HG02798 (cell line): ENCODE measurements around the gene GCN1.
"Not testable (repeated sequence)": the region's sequence is repeated elsewhere in the genome, so short reads cannot be mapped to it uniquely, and the experiment has no call there.

Experiments
- ATAC-seq: cut with Tn5 transposase; IDR thresholded peaks from one replicate; pipeline ENCODE4 v1.9.1; 2021; ENCODE audit warnings: mild to moderate bottlenecking; ENCODE audit not compliant: unreplicated experiment, poor library complexity

GCN1 gene

DNA sequence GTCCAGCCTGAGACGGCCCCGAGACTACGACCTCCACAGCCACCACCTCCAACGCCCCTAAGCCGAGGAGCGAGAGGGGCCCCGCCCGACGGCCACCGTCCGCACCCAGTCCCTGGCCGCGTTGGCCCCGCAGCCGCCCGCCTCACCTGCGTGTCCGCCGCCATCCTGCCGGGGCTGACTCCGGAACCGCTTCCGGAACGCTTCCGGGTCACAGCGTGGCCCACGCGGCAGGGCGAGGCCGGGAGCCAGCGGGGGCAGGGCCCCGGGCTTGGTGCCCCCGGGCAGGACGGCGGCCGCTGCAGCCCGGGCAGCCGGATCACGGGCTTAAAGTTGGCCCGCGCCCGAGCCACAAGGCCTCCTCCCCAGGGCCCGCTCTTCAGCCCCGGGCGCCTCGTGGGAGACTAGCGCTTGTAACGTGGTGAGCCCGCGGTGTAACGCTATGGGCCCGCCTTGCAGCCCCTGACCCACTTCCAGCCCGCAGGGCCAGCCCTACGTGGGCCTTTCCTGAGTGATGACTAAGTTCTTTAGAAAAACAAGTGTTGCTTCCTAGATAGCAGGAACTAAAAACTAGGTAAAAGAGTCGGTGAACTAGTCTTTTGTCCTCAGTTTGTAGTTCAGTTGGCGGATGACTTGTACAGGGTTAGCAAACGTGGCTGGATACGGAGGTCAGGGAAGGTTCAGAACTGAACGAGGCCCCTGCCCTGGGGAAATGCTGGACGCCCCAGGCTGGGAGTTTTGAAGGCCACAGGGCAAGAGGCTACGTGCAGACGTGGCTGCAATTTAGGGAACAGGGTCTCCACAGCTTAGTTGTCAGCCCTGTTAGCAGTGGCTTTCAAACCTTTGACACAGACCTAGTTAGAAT lies at the start of gene GCN1:
Gene GCN1, minus strand, starts transcription at position 182 of the 862 bp plus-strand sequence. Its CDS starts 18 bp downstream, at position 164.
- peak; percentile 85 for ATAC-seq

- no peak for ATAC-seq
Observed at GRCh38 chr12:120242971-120243699, 48.6 kb upstream of the GCN1 start.

GRCh38 chr12:120242275-120242799 lies 47.8 kb upstream of the GCN1 start:
- no peak for ATAC-seq

- ATAC-seq, result no peak
Observed at GRCh38 chr12:120241561-120242274, 47.2 kb upstream of the GCN1 start.

GRCh38 chr12:120240495-120240833 lies 45.9 kb upstream of the GCN1 start:
- ATAC-seq, result no peak

DNA sequence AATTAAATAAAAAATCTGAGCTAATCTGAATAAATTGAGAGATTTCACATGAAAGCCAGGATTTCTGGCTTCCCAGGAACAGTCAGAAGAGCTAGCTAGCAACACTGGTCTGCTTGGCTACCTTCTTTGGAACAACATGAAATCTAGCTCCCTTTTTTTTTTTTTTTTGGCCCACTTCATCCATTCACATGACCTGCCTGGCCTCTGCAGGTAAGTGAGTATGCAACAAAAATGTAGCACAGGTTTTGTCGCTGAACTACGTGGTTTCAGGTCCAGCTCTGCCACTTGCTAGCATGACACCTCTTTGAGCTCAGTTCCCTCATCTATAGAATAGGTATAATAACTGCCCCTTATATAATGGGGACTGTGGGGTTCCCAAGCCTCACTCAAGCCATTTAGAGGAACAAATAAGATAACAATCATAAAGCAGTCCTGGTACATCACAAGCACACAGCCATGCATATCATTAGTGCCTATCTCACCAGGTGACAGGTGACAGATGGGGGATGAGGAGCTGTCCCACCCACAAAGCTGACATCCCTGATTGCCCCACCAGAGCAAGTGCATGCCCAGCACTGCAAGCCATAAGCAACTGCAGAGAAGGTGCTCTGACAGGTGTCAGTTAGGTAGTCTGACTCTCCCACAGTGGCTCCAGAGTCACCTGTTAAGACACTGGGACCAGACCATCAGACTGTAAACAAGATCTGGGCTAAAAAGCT lies 45.4 kb upstream of the GCN1 start:
- ATAC-seq, result no peak

GRCh38 chr12:120238839-120239445 lies 44.4 kb upstream of the GCN1 start:
- no peak for ATAC-seq

GRCh38 chr12:120238217-120238616 lies 43.7 kb upstream of the GCN1 start:
- ATAC-seq, result no peak

DNA sequence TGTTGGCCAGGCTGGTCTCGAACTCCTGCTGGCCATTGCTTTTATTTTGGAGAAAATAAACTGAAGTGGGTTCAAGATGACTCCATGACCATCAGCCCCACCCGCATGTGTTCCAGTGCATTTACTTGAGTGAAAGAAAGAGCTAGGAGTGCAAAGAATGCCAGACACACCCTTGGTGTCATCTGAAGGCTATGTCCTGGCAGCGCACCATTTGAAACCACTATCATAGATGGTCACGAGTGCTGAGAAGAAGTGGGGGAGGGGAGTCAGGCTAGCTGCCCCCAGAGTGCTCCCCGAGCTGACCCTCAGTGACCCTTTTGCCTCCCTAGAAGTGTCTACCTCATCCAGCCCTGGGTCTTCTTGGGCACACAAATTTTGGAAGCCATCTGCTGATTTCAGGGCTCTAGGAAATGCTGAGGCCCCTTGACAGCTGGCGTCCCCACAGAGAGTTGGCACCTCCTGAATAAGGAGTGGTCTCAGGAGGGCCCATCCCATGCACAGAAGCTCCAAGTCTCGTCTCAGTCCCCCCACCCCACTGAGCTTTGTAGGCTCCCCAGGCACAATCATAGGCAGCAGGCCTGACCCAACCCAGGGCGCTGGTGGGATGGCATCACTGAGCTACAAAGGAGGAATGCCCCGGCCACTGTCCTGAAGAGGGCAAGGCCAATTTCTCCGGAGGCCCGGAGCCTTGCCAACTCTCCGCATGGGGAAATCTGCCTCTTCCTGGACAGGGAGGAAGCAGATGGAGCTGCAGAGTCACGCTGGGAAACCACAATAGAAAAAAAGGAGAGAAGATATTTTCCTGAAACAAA lies 43.1 kb upstream of the GCN1 start:
- no peak for ATAC-seq

GRCh38 chr12:120236809-120237208 lies 42.3 kb upstream of the GCN1 start:
- ATAC-seq, result not testable (repeated sequence)

- ATAC-seq, result no peak
Observed at GRCh38 chr12:120235369-120236323, 41.1 kb upstream of the GCN1 start.

DNA sequence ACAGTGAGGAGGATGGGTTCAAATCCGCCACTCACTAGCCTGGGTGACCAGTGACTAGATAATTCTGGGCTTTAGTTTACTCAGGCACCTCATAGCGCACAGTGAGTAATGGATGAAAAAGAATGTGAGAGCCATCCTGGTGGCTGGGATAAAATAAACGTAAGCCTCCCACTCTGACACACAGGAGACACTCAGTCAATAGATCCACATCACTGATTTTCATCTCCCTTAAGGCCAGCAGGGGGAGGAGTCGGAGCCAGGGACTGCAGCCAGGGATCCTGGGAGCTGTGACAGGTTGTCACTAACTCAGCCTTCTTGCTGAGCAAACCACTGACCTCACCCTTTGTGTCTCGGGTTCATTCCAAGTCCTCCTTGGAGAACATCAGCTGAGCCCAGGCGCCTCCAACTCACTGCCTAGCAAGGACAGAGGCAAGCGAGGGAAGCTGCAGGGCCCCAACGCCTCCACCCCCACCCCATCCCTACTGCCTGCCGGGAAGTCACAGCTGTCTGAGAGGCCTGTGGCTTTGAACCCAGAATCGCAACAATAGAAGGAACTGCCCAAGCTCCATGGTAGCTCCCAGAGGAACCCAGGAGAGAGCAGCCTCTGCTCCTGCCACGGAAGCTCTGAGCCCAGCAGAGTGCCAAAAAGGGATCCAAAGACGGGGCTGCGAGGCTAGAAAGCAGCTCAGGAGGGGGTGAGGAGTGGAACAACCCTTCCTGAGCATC lies 40.3 kb upstream of the GCN1 start:
- ATAC-seq, result no peak

DNA sequence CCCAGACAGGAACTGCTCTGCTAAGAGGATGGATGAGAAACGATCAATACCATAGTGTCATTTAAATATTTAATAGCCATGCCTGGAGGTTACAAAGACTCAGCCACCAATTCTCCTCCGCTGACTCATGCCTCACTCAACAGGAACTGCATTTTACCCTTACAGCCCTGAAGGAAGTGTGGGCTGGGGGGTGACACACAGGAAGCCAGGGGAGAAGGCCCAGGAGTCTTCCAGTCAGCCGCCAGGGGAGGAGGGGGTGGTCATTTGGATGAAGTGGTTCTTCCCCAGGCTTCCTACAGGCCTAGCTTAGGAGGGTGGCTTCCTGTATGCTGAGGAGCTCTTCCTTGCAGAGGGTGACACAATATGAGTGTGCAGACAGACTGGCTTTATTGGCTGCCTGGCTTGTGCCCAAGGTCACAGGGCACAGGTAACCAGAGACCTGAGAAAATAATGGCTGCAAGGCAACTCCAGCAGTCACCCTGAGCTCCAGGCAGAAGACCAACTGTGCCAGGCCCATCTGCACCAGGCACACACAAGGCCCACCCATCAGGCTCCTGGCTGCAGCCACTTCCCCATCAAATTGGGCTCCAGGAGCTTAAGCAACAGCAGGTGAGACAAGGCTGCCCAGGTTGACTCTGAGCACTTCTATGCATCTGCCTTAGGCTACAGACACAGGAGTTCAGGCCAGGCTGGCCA lies 36.9 kb upstream of the GCN1 start:
- no peak for ATAC-seq

GRCh38 chr12:120230974-120231315 lies 36.4 kb upstream of the GCN1 start:
- ATAC-seq, result no peak

GRCh38 chr12:120230326-120230973 lies 35.9 kb upstream of the GCN1 start:
- no peak for ATAC-seq
